HG03520 (cell line): ENCODE measurements around the gene CAST.
A peak's percentile ranks its signal among the peaks of the same experiment; 100 is the strongest.

ENCODE experiments used
- ATAC-seq: cut with Tn5 transposase; IDR thresholded peaks from one replicate; pipeline ENCODE4 v1.9.1; 2021; ENCODE audit warnings: mild to moderate bottlenecking, moderate library complexity; ENCODE audit not compliant: unreplicated experiment

Gene CAST

GRCh38 chr5:96809921-96810320 lies 147.7 kb downstream of the CAST start:
- ATAC-seq = no peak

DNA sequence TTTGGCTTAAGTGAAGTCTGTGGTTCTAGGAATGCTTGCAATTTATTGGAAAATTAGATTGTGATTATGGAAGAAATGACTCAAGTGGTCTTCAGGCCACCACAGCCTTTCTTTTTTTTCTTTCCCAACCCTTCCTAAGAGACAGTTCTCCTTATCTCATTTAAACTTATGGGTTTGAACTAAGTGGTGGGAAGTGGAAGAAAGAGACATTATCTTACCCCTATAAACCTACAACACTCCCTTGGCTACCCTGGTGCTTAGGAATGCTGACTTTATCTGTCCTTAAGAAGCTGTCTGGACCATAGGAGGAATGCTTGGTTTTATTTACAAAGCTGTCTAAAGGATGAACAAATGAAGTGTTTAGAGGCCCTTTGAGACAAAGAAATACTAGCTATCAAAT lies 150.7 kb downstream of the CAST start:
- no peak for ATAC-seq

- no peak for ATAC-seq
Observed at GRCh38 chr5:96814041-96814440, 151.9 kb downstream of the CAST start.

GRCh38 chr5:96816411-96816939 lies 154.3 kb downstream of the CAST start:
- peak; percentile 65 for ATAC-seq

- ATAC-seq = peak; percentile 32
Observed at GRCh38 chr5:96816991-96817390, 154.8 kb downstream of the CAST start.

- no peak for ATAC-seq
Observed at GRCh38 chr5:96817506-96817905, 155.3 kb downstream of the CAST start.

- no peak for ATAC-seq
Observed at GRCh38 chr5:96818125-96818788, 156.1 kb downstream of the CAST start.

DNA sequence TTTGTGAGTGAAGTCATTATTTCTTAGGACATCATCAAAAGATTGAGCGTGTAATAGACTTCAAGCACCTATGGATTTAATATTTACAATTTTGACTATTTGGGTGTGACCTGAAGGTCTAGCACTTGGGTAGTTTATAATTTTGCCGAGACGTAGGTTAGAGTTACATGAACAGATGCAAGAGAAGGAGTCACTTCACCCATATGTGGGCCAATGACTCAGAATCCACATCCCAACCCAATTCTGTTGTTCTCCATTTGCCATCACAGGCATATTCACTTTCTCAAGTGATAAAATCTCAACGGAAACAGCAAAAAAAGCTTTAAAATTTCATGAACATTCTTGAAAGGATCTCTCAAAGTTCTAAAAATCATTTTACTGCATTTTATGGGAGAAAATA lies 157.6 kb downstream of the CAST start:
- ATAC-seq = no peak

DNA sequence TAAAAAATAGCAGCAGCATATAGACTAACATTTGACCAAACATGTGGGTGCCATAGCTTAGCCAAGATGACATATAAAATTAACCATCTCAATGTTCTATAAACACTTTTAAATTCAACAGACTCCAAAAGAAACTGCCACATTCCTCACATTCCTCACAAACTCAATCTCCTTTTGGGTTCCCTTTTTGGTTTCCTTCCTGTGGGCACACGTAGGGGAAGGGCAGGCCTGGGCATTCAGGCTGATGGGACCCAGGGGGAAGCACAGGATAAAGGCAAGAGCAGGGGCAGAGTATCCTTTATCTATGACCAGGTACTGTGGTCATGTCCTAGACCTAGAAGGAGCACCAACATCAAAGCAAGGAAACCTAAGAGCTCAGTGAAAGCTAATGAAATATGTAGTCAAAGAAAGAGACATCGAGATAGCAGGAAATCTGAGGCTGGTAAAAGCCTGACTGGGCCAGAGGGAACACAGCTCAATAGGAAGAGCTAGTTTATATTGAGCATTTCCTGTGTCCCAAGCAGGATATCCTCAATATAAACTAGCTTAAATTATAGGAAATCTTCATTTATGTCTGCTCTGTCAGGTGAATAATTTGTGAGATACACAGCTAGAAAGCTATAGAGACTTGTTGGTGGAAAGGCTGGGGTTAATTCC lies 159.2 kb downstream of the CAST start:
- ATAC-seq = no peak

GRCh38 chr5:96822686-96823459 lies 160.7 kb downstream of the CAST start:
- no peak for ATAC-seq

DNA sequence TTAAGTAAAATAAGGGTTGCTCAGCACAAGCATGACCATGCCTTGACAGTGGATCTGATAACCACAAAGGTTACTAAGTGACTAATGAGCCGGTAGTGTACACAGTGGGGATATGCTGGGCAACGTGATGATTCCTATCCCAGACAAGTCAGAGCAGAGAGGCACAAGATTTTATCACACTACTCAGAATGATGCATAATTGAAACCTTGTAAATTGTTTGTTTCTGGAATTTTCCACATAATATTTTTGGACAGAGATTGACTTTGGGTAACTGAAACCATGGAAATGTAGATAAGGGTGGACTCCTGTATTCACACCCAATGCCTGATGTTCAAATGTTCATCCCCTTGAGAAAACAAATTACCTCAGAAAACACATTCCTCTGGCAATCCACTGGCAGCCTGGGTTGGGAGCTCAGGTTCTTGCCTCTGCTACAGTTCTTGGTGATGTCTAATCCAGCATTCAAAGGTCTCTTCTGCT lies 161.8 kb downstream of the CAST start:
- ATAC-seq = peak; percentile 92
